Liver (tissue), 9 donors: ENCODE data around the gene COX19. TPM values are rescaled to one million over a fixed set of nuclear protein-coding genes. Genes with fewer than 3 reads are reported as not detected.

Experiments used
- DNase-seq: peaks from one replicate; pipeline ENCODE4 v3.0.0-alpha.2; 2017; ENCODE audit warnings: low spot score
- H3K27ac ChIP-seq, 2 donors: one replicate each; pipeline ENCODE4 v1.7.0; 2013; ENCODE audit warnings: inconsistent platforms in 2 of 2, low read length in 2 of 2, control low read depth in 1 of 2, low read depth in 1 of 2, mild to moderate bottlenecking in 1 of 2
- H3K27me3 ChIP-seq, 4 donors: one replicate each; pipeline versions ENCODE4 v1.6.1 to v1.7.0; 2013; ENCODE audit warnings: low read length in 3 of 4, inconsistent platforms in 1 of 4, mild to moderate bottlenecking in 1 of 4, moderate library complexity in 1 of 4; ENCODE audit not compliant: control insufficient read depth in 4 of 4, insufficient read depth in 4 of 4
- H3K36me3 ChIP-seq, 4 donors: one replicate each; pipeline versions ENCODE4 v1.6.1 to v1.7.0; 2013; ENCODE audit warnings: low read length in 3 of 4, mild to moderate bottlenecking in 3 of 4, low read depth in 1 of 4, moderate library complexity in 1 of 4; ENCODE audit not compliant: control insufficient read depth in 4 of 4, insufficient read depth in 3 of 4
- H3K4me1 ChIP-seq, 4 donors: one replicate each; pipeline versions ENCODE4 v1.6.1 to v1.7.0; 2013; ENCODE audit warnings: low read length in 3 of 4, mild to moderate bottlenecking in 3 of 4, moderate library complexity in 1 of 4; ENCODE audit not compliant: control insufficient read depth in 4 of 4, insufficient read depth in 4 of 4
- H3K4me3 ChIP-seq, 3 donors: one replicate each; pipeline versions ENCODE4 v1.6.1 to v1.7.0; 2013; ENCODE audit warnings: low read length in 3 of 3, control low read depth in 1 of 3, low read depth in 1 of 3, mild to moderate bottlenecking in 1 of 3
- H3K9ac ChIP-seq, 2 donors: one replicate each; pipeline ENCODE4 v1.7.0; 2013; ENCODE audit warnings: low read length in 2 of 2, mild to moderate bottlenecking in 2 of 2, moderate library complexity in 2 of 2, control low read depth in 1 of 2, low read depth in 1 of 2
- H3K9me3 ChIP-seq, 4 donors: one replicate each; pipeline versions ENCODE4 v1.6.1 to v1.7.0; 2013; ENCODE audit warnings: low read length in 3 of 4; ENCODE audit not compliant: control insufficient read depth in 4 of 4
- FOXA2 ChIP-seq: IDR thresholded peaks from 2 replicates; pipeline ENCODE4 v1.6.1; 2016; ENCODE audit warnings: antibody characterized with exemption
- HNF4G ChIP-seq: IDR thresholded peaks from 2 replicates; pipeline ENCODE4 v1.6.1; 2016; ENCODE audit warnings: antibody characterized with exemption
- JUND ChIP-seq, 2 donors: IDR thresholded peaks; 2 replicates each; pipeline ENCODE4 v1.6.1; 2016; ENCODE audit warnings: antibody characterized with exemption in 2 of 2
- NR2F2 ChIP-seq: IDR thresholded peaks from 2 replicates; pipeline ENCODE4 v1.6.1; 2016; ENCODE audit warnings: antibody characterized with exemption
- REST ChIP-seq: IDR thresholded peaks from 2 replicates; pipeline ENCODE4 v1.6.1; 2016; ENCODE audit warnings: antibody characterized with exemption, mild to moderate bottlenecking
- RXRA ChIP-seq, 2 donors: IDR thresholded peaks; 2 replicates each; pipeline ENCODE4 v1.6.1; 2017 to 2018; ENCODE audit warnings: antibody characterized with exemption in 2 of 2, mild to moderate bottlenecking in 1 of 2
- SP1 ChIP-seq: IDR thresholded peaks from 2 replicates; pipeline ENCODE4 v1.6.1; 2018; ENCODE audit warnings: antibody characterized with exemption, mild to moderate bottlenecking
- TAF1 ChIP-seq: conservative IDR thresholded peaks from 2 replicates; pipeline ENCODE4 v1.6.1; 2016; ENCODE audit warnings: antibody characterized with exemption, mild to moderate bottlenecking
- YY1 ChIP-seq: IDR thresholded peaks from 2 replicates; pipeline ENCODE4 v1.6.1; 2016; ENCODE audit warnings: antibody characterized with exemption, mild to moderate bottlenecking
- WGBS: extraction: QIAGEN DNeasy Blood & Tissue Kit; methylation state at CpG from one replicate; pipeline ENCODE4 v1.1.7; 2013; 5-methylcytosine and 5-hydroxymethylcytosine counted together
- polyA plus RNA-seq, 2 donors: library from polyadenylated mRNA; stranded (reverse) in 1 of 2; unstranded in 1 of 2; fragments of 200-250 nt in 1 of 2; fragments of >200 nt in 1 of 2; fragmentation: Nextera tagmentation in 1 of 2; extraction: Ambion mirVana in 1 of 2; gene quantifications; one replicate each; pipeline versions ENCODE4 v1.2.1 to v1.2.3, GENCODE V29; 2013 to 2015
- total RNA-seq, 2 donors: library from RNA; depleted of rRNA; stranded (reverse); fragments of >200 nt; gene quantifications; one replicate each; pipeline ENCODE4 v1.2.3, GENCODE V29; 2014
- TF ChIP-seq, protein P1 (sequence below): fragments of 150-350 bp; IDR thresholded peaks from 2 replicates; pipeline ENCODE4 v1.5.1; 2017; ENCODE audit warnings: improper control_type of control experiment, low read depth, low read length; ENCODE audit not compliant: missing input control
- TF ChIP-seq, protein P2 (sequence below): IDR thresholded peaks from 2 replicates; pipeline ENCODE4 v1.6.1; 2016; ENCODE audit warnings: antibody characterized with exemption
- TF ChIP-seq, protein P3 (sequence below): IDR thresholded peaks from 2 replicates; pipeline ENCODE4 v1.6.1; 2016; ENCODE audit warnings: antibody characterized with exemption
- TF ChIP-seq, protein P4 (sequence below): IDR thresholded peaks from 2 replicates; pipeline ENCODE4 v1.6.1; 2016; ENCODE audit warnings: antibody characterized with exemption
- donor health status: healthy.
- donor health status: healthy.
- donor health status: healthy.
- donor health status: healthy.
- donor health status: healthy.

The COX19 gene
- total and polyA plus RNA-seq, 4 donors: 2.2 to 9.8 (median 4.8) TPM

DNA sequence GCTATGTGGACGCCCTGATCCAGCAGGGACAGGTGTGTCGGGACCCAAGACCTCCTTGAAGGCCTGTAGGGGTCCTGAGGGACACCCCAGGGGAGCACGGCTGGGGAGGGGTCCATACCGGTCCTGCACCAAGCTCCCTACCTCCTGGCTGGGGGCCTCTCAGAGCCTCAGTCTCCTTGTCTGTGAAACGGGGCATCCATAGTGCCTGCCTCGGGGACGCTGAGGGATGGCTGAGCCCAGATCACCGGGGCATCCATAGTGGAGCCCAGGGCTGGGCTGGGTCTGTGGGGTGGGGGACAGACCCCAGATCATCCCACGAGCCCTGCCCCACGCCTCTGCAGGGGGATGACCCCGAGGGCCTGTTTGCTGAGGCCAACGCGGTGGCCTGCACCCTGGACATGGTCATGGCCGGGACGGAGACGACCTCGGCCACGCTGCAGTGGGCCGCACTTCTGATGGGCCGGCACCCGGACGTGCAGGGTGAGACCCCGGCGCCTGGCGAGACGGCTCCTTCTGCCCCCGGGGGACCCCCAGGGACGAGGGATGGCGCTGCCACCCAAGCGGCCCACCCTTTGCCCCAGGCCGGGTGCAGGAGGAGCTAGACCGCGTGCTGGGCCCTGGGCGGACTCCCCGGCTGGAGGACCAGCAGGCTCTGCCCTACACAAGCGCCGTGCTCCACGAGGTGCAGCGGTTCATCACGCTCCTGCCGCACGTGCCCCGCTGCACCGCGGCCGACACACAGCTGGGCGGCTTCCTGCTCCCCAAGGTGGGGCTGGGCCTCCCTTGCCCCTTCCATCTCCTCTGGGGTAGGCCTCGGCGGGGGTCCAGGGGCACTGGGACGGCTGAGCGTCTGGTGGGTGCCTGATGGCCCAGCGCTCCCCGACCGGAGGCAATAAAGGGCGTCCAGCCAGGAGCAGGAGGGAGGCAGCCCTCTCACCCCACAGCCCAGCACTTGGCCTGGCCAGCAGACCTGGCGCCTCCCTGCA is 11.7 kb upstream of the COX19 start:
- 88% methylated on average over 56 of the region's 56 CpGs for WGBS
- H3K36me3 ChIP-seq: no peaks in the 10 kb centered on the region
- no peaks in the 10 kb centered on the region for H3K4me1 ChIP-seq
- TF ChIP-seq REST: no peak
- TF ChIP-seq, protein P1, sequence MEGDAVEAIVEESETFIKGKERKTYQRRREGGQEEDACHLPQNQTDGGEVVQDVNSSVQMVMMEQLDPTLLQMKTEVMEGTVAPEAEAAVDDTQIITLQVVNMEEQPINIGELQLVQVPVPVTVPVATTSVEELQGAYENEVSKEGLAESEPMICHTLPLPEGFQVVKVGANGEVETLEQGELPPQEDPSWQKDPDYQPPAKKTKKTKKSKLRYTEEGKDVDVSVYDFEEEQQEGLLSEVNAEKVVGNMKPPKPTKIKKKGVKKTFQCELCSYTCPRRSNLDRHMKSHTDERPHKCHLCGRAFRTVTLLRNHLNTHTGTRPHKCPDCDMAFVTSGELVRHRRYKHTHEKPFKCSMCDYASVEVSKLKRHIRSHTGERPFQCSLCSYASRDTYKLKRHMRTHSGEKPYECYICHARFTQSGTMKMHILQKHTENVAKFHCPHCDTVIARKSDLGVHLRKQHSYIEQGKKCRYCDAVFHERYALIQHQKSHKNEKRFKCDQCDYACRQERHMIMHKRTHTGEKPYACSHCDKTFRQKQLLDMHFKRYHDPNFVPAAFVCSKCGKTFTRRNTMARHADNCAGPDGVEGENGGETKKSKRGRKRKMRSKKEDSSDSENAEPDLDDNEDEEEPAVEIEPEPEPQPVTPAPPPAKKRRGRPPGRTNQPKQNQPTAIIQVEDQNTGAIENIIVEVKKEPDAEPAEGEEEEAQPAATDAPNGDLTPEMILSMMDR: no peak
- TF ChIP-seq NR2F2: no peak
- TF ChIP-seq RXRA (IDR thresholded peaks at IDR 0.05): no peak
- TF ChIP-seq FOXA2: no peak
- TF ChIP-seq HNF4G: no peak
- no peak for TF ChIP-seq JUND (IDR thresholded peaks at IDR 0.05)
- TF ChIP-seq SP1: no peak
- TF ChIP-seq, protein P2, sequence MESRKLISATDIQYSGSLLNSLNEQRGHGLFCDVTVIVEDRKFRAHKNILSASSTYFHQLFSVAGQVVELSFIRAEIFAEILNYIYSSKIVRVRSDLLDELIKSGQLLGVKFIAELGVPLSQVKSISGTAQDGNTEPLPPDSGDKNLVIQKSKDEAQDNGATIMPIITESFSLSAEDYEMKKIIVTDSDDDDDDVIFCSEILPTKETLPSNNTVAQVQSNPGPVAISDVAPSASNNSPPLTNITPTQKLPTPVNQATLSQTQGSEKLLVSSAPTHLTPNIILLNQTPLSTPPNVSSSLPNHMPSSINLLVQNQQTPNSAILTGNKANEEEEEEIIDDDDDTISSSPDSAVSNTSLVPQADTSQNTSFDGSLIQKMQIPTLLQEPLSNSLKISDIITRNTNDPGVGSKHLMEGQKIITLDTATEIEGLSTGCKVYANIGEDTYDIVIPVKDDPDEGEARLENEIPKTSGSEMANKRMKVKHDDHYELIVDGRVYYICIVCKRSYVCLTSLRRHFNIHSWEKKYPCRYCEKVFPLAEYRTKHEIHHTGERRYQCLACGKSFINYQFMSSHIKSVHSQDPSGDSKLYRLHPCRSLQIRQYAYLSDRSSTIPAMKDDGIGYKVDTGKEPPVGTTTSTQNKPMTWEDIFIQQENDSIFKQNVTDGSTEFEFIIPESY: no peak
- TF ChIP-seq YY1: no peak
- TF ChIP-seq TAF1: no peak
- no peak for DNase-seq
- H3K9ac ChIP-seq: no peak overlapping the region
- no peak overlapping the region for H3K27ac ChIP-seq
- H3K9me3 ChIP-seq: no peaks in the 10 kb centered on the region
- no peaks in the 10 kb centered on the region for H3K27me3 ChIP-seq
- H3K4me3 ChIP-seq: no peak overlapping the region

GRCh38 chr7:985915-986741 is 10.8 kb upstream of the COX19 start:
- H3K9me3 ChIP-seq: no peaks in the 10 kb centered on the region
- peak; percentile 49 for DNase-seq
- no peaks in the 10 kb centered on the region for H3K4me1 ChIP-seq
- H3K4me3 ChIP-seq: no peak overlapping the region
- H3K36me3 ChIP-seq: no peaks in the 10 kb centered on the region
- H3K9ac ChIP-seq: no peak overlapping the region
- no peaks in the 10 kb centered on the region for H3K27me3 ChIP-seq
- no peak overlapping the region for H3K27ac ChIP-seq
- TF ChIP-seq, protein P3, sequence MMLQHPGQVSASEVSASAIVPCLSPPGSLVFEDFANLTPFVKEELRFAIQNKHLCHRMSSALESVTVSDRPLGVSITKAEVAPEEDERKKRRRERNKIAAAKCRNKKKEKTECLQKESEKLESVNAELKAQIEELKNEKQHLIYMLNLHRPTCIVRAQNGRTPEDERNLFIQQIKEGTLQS: no peak
- no peak for TF ChIP-seq HNF4G
- TF ChIP-seq, protein P4, sequence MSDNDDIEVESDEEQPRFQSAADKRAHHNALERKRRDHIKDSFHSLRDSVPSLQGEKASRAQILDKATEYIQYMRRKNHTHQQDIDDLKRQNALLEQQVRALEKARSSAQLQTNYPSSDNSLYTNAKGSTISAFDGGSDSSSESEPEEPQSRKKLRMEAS: no peak
- 70% methylated on average over 41 of the region's 41 CpGs for WGBS
